ENCODE results near the gene C1orf105. TPM values are rescaled to one million over a fixed set of nuclear protein-coding genes. Genes with fewer than 3 reads are reported as not detected.

C1orf105 gene
- total RNA-seq, 1 experiment from 2014 or later: not detected

- Histone ChIP-seq H3K4me1 (ENCODE audit: insufficient read depth, low read length, poor library complexity, severe bottlenecking) (no peaks in the 10 kb centered on the region), H3K4me3 (ENCODE audit: low read depth, low read length, poor library complexity, severe bottlenecking) (no peak overlapping the region), H3K9me3 (ENCODE audit: low read depth, low read length, poor library complexity, severe bottlenecking) (no peaks in the 10 kb centered on the region), H3K27ac (ENCODE audit: low read depth, low read length, poor library complexity, severe bottlenecking) (no peak overlapping the region), H3K36me3 (ENCODE audit: insufficient read depth, low read length, poor library complexity, severe bottlenecking) (no peaks in the 10 kb centered on the region), H3K27me3 (replicated peaks; ENCODE audit: insufficient read depth, low read depth, low read length, poor library complexity) (no peaks in the 10 kb centered on the region)
- no peak for DNase-seq (ENCODE audit: low spot score)
- TF ChIP-seq EZH2 (IDR thresholded peaks at IDR 0.05; ENCODE audit: borderline replicate concordance, low read depth, low read length, poor library complexity, severe bottlenecking): no peak
- intact Hi-C loops (cut with micrococcal nuclease; ENCODE audit: unreplicated experiment): no loop called here
- ChIA-PET POLR2A (ENCODE audit: low non-redundant PET) (no interaction called here), CTCF (no interaction called here)
- BruUV-seq (replicated peaks): no TSS peak
Observed at GRCh38 chr1:172515436-172515835, 95.0 kb downstream of the C1orf105 start.

- Histone ChIP-seq H3K4me1 (ENCODE audit: insufficient read depth, low read length, poor library complexity, severe bottlenecking) (no peaks in the 10 kb centered on the region), H3K4me3 (ENCODE audit: low read depth, low read length, poor library complexity, severe bottlenecking) (no peak overlapping the region), H3K9me3 (ENCODE audit: low read depth, low read length, poor library complexity, severe bottlenecking) (no peaks in the 10 kb centered on the region), H3K27ac (ENCODE audit: low read depth, low read length, poor library complexity, severe bottlenecking) (no peak overlapping the region), H3K27me3 (replicated peaks; ENCODE audit: insufficient read depth, low read depth, low read length, poor library complexity) (no peaks in the 10 kb centered on the region), H3K36me3 (ENCODE audit: insufficient read depth, low read length, poor library complexity, severe bottlenecking) (no peaks in the 10 kb centered on the region)
- no TSS peak for BruUV-seq (replicated peaks)
- TF ChIP-seq EZH2 (IDR thresholded peaks at IDR 0.05; ENCODE audit: borderline replicate concordance, low read depth, low read length, poor library complexity, severe bottlenecking) (no peak), CTCF (conservative IDR thresholded peaks at IDR 0.05; ENCODE audit: low read depth, low read length) (no peak)
- DNase-seq (ENCODE audit: low spot score): no peak
- POLR2A ChIA-PET (ENCODE audit: low non-redundant PET): no interaction called here
- intact Hi-C loops (cut with micrococcal nuclease; ENCODE audit: unreplicated experiment): no loop called here
- CTCF ChIA-PET: no interaction called here
Observed at GRCh38 chr1:172515927-172516326, 95.4 kb downstream of the C1orf105 start.

GRCh38 chr1:172517081-172517480 lies 96.6 kb downstream of the C1orf105 start:
- Histone ChIP-seq H3K9me3 (ENCODE audit: low read depth, low read length, poor library complexity, severe bottlenecking) (no peaks in the 10 kb centered on the region), H3K27me3 (replicated peaks; ENCODE audit: insufficient read depth, low read depth, low read length, poor library complexity) (peaks cover under 1% of the 10 kb centered on the region), H3K36me3 (ENCODE audit: insufficient read depth, low read length, poor library complexity, severe bottlenecking) (no peaks in the 10 kb centered on the region), H3K4me3 (ENCODE audit: low read depth, low read length, poor library complexity, severe bottlenecking) (no peak overlapping the region), H3K27ac (ENCODE audit: low read depth, low read length, poor library complexity, severe bottlenecking) (no peak overlapping the region), H3K4me1 (ENCODE audit: insufficient read depth, low read length, poor library complexity, severe bottlenecking) (no peaks in the 10 kb centered on the region)
- intact Hi-C loops (cut with micrococcal nuclease; ENCODE audit: unreplicated experiment): no loop called here
- CTCF ChIA-PET: no interaction called here
- BruUV-seq (replicated peaks): no TSS peak
- no peak for DNase-seq (ENCODE audit: low spot score)
- POLR2A ChIA-PET (ENCODE audit: low non-redundant PET): no interaction called here
- no peak for TF ChIP-seq CTCF (conservative IDR thresholded peaks at IDR 0.05; ENCODE audit: low read depth, low read length)
- TF ChIP-seq EZH2 (IDR thresholded peaks at IDR 0.05; ENCODE audit: borderline replicate concordance, low read depth, low read length, poor library complexity, severe bottlenecking): no peak

- BruUV-seq (replicated peaks): no TSS peak
- Histone ChIP-seq H3K4me1 (ENCODE audit: insufficient read depth, low read length, poor library complexity, severe bottlenecking) (no peaks in the 10 kb centered on the region), H3K27me3 (replicated peaks; ENCODE audit: insufficient read depth, low read depth, low read length, poor library complexity) (peaks cover 5% of the 10 kb centered on the region), H3K36me3 (ENCODE audit: insufficient read depth, low read length, poor library complexity, severe bottlenecking) (no peaks in the 10 kb centered on the region), H3K9me3 (ENCODE audit: low read depth, low read length, poor library complexity, severe bottlenecking) (no peaks in the 10 kb centered on the region), H3K4me3 (ENCODE audit: low read depth, low read length, poor library complexity, severe bottlenecking) (no peak overlapping the region), H3K27ac (ENCODE audit: low read depth, low read length, poor library complexity, severe bottlenecking) (no peak overlapping the region)
- no peak for TF ChIP-seq EZH2 (IDR thresholded peaks at IDR 0.05; ENCODE audit: borderline replicate concordance, low read depth, low read length, poor library complexity, severe bottlenecking)
- POLR2A ChIA-PET (ENCODE audit: low non-redundant PET): no interaction called here
- intact Hi-C loops (cut with micrococcal nuclease; ENCODE audit: unreplicated experiment): no loop called here
- CTCF ChIA-PET: no interaction called here
- no peak for DNase-seq (ENCODE audit: low spot score)
Observed at GRCh38 chr1:172517545-172517944, 97.1 kb downstream of the C1orf105 start.

Other genes with a start within 250 kb of the C1orf105 start
- 21.0 and 23.6 TPM in 2 replicates for gene PIGC, start 23.4 kb downstream of the C1orf105 start, total RNA-seq (2021)
- gene SUCO, start 112.5 kb downstream of the C1orf105 start, total RNA-seq (2021): 32.9 and 35.1 TPM in 2 replicates
- not detected in 2 replicates for gene FASLG, start 238.4 kb downstream of the C1orf105 start, total RNA-seq (2021)

All from A673 (cell line).